Skeletal muscle cell (primary cell): ENCODE results near the gene SREBF2.
A peak's percentile ranks its signal among the peaks of the same experiment; 100 is the strongest.

Experiments used
- DNase-seq: peaks from one replicate; pipeline ENCODE4 v3.0.0-alpha.2; 2010; ENCODE audit warnings: low read depth
- H3K4me3 ChIP-seq: 2 replicates; pipeline ENCODE4 v1.5.1; 2011; ENCODE audit warnings: low read depth, mild to moderate bottlenecking, control low read depth, low read length, moderate library complexity

SREBF2 gene

DNA sequence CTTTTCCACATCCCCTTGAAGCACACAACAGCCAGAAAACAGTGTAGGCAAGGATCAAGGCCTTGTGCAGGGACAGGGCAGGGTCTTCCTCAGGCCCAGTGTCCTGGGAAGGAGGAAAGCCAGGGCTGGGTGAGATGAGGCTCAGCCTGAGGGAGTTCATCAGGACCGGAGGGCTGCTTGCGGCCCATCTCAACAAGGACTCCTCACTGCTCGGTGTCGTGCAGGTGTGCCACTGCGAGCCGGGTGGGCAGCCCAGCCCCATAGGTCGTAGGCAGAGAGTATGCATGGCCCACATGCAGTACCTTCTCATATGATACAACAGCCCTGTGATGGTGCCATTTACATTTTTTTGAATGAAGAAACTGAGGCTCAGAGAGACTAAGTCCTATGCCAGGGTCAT, 69.1 kb downstream of the SREBF2 start:
- no peak overlapping the region for H3K4me3 ChIP-seq
- no peak for DNase-seq

DNA sequence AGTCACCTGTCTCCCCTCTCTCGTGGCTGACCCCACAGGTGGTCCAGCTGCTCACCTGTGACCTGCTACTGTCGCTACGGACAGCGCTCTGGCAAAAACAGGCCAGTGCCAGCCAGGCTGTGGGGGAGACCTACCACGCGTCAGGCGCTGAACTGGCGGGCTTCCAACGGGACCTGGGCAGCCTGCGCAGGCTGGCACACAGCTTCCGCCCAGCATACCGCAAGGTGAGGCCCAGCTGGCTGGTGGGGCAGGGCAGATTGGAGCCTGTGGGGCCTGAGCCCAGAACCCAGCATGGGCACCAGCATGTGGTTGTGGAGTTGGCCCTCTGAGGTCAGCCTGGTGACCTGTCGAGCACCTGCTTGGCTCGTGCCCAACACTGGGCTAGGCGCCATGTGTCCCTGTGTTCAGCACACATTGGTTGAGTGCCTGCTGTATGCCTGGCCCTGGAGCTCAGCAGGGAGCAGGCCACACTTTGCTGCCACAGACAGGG, 70.1 kb downstream of the SREBF2 start:
- no peak for DNase-seq
- no peak overlapping the region for H3K4me3 ChIP-seq

DNA sequence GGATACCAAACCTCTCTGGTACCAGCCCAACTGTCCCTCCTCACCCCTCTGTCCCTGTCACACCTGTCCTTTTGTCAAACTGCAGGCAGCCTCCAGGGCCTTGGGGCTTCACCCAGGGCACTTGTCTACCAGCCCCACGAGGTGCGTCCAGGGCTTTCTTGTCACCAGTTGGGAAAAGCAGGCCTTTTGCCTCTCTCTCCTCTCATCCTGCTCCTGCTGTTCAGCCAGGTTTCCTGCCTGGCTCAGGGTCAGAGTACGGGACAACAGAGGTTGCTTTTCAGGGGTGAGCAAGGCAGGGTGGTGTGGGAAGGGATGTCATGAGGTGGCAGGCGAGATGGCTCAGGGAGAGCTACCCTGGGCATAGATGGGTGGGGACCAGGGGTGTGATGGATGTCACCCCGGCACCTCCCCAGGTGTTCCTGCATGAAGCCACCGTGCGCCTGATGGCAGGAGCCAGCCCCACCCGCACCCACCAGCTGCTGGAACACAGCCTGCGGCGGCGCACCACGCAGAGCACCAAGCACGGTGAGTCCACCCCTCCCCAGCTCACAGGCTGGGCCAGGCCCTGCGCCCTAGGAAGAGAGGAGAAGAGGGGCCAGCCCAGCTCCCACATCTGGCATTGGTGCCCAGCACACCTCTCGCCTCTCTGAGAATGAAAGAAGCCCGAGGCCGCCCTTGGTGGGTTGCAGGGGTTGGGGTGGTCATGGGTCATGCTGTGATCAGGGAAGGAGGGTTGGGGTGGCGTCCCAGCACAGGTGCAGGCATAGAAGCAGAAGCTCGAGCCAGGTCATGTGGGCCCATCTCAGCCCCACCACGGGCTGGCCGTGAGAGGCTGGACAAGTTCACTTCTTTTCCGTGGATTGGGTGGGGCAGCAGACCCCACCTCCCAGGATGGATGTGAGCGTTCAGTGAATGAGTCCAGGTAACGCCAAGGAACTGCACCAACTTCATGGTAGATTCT, 71.8 kb downstream of the SREBF2 start:
- H3K4me3 ChIP-seq = no peak overlapping the region
- DNase-seq = no peak

DNA sequence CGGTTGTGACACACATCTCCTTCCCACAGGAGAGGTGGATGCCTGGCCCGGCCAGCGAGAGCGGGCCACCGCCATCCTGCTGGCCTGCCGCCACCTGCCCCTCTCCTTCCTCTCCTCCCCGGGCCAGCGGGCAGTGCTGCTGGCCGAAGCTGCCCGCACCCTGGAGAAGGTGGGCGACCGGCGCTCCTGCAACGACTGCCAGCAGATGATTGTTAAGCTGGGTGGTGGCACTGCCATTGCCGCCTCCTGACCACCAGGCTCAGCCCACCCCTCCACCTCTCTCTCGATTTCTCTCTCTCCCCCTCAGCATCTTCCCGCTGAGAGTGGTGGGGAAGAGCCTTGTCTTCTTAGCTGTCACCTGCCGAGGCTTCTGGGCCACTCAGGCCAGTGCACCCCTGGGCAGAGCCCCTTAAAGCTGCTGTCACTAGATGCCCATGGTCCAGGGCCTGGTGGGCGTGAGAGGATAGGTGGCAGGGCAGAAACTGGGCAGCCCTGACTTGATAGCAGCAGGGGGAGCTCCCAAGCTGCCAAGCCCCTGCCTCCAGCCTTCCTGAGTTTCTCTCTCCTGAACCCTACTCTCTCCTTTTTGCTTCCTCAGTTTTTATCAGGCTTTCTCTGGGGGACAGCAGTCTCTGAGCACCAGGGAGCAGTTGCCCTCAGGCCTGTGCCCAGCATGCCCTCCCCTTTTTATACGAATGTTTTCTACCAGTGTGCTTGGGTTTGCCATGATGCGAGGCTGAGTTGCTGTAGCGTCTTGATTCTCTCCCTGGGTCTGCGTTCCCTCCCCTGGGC, 72.7 kb downstream of the SREBF2 start:
- no peak overlapping the region for H3K4me3 ChIP-seq
- DNase-seq = no peak

DNA sequence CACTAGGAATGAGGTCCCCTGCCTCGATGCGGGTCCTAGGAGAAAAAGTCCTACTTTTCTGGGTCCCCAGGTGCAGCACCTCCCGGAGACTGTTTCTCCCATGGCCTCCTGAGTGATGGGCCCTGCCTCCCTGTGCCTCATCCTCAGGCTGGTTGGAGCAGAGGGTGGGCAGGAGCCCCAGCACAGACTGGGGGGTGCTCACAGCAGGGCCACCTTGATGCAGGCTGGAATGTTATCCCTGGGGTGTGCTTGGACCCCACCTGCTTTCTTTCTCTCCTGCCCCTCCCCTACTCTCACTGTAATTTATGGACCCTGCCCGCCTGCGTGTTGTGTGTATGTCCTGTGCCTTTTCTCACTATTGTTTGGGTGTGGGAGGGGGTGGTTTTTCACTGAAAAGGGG, 73.9 kb downstream of the SREBF2 start:
- H3K4me3 ChIP-seq = no peak overlapping the region
- no peak for DNase-seq

DNA sequence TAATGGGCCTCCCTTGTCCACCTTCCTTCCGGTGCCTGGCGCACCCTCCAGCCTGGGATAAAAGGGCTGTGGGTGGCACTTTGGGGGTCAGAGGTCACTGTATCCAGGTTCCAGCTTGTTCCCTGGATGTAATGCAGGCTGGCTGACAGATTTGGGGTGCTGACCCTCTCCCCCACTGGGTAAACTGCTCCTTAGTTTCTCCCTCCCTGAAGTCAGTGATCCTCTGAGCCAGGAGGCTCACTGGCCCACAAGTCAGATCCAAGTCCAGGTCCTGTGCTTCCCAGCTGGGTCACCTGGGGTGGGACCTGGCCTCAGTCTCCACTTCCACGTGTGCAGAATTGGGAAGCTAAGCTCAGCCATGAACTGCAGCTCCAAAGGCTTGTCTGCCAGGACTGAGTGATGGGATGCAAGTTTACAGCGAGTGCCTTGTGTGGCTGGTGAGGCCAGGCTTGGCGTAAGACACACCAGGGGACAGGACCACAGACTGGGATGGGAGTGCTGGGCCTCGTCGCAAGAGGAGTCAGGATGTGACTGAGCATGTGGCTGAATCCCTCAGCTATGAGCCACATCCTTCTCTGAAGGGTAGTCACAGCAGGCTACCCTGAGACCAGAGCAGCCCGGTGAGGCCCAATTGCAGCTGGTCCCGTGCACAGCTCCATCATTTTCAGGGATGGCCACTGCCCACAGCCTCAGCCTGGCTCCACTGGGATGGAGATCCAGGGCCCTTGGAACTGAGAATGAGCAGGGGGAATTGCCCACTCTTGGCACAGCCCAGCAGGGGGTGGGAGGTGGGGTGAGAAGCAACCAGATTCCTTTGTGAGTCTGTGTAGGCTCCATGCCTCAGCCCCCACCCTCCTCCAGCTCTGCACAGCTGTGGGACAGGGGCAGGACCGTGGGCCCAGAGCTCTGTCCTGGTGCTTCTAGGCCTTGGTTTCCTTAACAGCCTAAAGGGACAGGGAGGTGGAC, 74.8 kb downstream of the SREBF2 start:
- DNase-seq = no peak
- H3K4me3 ChIP-seq = no peak overlapping the region

DNA sequence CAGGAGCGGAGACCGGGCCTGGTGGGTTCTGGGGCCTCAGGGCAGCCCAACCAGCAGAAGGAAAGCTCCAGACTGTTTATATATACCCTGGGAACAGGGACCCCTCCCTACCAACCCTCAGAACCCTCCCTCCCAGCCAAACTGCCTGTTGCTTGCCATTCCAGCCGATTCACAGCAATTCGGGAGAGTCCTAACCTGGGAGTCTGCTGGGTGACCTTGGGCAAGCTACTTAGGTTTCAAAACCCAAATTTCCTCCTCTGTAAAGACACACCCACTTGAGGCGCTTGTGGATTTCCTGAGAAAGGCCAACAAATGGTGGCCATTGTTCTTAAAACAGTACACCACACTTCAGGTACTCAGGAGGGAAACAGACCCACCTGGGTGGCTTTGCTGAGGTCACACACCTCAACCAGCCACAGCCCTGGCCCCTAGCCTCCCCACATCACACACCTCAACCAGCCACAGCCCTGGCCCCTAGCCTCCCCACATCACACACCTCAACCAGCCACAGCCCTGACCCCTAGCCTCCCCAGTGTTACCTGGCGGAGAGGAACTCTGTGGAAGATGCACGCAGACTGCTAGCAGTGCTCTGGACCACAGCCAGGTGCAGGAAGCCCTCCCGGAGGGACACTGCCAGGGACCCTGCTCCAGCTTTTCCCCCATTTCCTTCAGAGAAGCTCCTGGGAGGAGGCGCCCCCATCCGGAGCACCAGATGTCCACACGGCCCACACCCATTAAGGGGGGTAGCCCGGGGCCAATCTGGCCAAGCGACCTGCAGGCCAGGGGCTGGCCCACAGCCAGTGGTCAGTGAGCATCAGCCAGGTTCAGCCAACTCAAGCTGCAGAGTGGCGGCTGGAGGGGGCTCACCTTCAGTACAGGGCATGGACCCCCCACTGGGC, 75.8 kb downstream of the SREBF2 start:
- H3K4me3 ChIP-seq = no peak overlapping the region
- no peak for DNase-seq

DNA sequence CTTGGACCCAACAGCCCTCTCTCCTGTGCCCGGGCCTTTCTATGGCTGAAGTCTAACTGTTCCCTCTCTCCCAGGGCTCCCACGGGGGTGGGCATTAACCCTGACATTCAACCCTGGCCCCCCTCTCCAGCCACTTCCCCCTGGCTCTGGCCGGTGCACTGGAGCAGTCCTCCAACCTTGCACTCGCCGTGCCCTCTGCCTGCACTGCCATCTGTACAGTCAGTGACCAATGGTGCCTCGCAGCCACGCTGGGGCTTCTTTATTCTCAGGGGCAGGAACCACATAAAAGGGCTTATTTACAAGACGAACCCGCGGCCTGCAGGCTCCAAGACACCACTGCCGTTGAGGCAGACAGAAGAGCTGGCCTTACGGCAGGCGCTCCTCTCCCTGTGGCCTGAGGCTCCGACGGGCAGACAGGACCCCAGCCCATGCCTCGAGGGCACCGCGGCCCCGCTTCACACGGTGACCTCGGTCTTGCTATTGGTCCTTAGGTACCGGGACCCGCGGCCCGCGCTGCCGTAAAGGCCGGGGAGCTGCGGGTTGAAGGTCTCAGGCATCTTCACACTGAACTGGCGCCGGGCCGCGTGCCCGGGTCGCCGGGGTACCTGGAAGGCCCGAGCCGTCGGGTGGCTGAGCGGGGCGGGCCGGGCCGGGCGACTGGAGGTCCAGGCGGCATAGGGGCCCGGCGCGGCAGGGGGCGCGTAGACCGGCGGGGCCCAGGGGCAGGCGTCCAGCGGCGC, 76.6 kb downstream of the SREBF2 start:
- no peak overlapping the region for H3K4me3 ChIP-seq

DNA sequence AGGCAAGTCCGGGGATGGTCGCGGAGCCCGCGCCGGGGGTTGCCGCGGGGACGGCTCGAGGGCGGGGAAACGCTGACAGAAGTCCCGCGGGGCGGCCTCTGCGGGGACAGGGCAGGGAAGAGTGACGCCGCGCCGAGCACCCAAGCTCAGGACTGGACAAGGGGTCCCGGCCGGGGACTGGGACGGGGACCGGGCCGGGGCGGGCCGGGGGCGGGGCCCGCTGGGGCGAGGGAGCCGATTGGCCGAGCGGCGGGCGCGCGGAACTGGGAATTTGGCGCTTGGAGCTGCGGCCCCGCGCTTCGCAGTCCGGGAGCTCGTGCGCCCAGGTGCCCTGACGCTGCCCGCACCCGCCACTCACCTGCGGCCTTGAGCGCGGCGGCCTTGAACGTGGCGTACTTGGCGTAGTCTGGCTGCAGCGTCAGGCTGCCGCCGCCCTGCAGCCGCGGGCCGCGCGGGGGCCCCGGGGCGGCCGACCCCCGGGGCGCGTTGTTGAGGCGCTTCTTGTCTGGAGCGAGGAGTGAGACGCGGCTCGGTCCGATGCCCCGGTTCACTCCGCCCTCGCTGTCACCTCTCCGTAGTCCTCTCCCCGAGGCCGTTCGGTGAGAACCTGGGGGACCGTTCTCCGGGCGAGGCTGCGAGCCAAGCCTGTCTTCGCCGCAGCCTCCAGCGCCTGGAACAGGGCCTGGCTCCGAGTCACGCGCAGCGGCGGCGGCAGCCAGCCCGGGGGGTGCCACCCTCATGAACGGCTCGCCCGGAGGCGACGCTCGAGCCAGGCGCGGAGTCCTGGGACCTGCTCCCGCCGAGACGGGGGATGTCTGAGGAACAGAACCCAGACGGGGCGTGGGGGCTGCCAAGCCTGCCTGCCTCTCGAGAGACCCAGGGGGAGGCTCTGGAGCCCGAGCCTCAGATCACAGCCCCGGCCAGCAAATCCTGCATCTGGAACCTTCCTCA, 77.4 kb downstream of the SREBF2 start:
- no peak for DNase-seq
- peak overlapping the region; percentile 28 for H3K4me3 ChIP-seq

More for the DNA sequence above, 76.6 kb downstream of the SREBF2 start:
- DNase-seq = no peak

DNA sequence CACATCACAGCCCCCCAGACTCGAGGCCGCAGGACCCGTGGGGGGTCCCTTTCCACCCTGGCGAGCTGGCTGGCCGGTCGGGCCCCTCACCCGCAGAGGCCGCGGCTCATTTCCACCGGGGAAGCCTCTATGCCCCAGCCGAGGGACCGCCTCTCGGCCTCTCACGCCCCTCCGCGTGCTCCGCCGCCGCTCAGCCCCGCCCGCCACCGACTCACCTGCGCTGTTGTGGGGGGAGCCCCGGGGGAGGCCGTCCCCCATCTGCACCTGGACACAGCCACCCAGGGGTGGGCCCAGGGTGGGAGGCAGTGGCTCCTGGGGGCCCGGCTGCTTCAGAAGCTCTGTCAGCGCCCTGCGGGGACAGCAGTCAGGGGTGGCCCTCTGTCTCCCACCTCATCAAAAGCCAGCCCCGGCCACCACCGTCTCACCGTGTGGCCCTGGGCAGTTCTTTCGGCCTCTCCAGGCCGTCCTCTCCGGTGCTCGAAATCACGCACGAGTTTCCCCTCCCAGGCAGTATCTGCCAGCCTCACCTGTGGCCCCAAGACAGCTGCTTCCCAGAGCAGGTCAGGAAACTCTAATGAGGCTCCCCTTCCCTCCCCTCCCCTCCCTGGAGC, 78.2 kb downstream of the SREBF2 start:
- no peak for DNase-seq
- peak overlapping the region; percentile 28 for H3K4me3 ChIP-seq

DNA sequence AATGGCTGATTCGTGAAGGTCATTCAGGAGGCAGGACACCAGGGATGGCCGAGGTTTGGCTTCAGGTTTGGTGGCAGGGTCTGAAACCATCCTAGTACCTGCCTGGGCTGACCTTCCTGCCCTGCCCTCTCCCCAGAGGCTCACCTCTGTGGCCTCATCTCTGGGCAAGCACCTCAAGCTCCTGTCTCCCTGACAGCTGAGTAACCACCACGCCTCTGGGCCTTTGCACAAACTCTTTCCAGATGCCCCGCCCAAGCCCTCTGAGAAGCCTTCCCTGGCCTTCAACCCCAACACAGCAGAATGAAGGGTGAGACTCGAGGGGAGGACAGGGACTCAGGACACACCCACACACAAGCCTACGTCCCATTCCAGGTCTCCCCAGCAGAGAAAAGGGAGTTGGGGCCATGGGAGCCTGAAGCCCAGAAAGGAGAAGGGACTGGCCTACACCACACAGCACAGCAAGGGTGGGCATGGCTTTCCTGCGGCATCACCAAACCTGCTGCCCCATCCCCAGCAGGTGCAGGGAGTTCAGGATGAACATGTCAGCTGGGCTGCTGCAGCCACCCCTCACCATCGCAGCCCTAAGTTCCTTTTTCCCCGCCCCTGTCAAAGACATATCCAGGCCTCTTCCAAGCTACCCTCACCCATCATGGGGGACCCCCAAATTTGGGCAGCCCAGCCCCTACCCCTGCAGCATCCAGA, 79.6 kb downstream of the SREBF2 start:
- no peak overlapping the region for H3K4me3 ChIP-seq
- no peak for DNase-seq

DNA sequence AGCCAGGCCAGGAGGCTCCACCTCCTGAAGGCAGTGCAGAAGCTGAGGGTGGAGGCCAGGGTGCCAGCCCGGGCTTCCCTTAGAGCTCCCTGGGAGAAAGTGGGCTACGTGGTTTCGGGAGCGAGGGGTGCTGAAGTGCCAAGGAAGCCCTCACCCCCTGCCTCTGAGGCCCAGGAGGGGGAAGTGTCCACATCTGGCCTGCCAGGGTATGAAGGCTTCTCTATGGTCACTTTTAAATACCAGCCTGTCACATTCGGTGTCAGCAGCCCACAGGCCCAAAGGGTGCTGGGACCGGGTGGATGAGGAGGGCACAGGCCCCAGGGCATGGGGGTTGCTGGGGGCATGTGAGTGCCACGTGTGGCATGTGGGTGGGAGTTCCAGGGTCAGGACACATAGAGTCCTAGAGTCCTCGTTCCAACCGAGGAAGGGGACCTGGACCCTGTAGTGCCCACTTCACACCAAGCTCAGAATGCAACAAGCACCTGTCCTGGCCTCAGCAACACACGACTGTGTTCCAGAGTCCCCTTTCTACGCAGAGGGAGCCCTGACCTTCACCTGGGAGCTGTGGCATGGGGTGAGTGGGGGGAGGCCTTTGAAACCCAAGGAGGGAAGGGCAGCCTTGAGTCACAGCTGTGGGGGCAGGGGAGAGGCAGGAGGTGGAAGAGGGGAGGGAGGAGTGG, 80.3 kb downstream of the SREBF2 start:
- no peak overlapping the region for H3K4me3 ChIP-seq
- no peak for DNase-seq

DNA sequence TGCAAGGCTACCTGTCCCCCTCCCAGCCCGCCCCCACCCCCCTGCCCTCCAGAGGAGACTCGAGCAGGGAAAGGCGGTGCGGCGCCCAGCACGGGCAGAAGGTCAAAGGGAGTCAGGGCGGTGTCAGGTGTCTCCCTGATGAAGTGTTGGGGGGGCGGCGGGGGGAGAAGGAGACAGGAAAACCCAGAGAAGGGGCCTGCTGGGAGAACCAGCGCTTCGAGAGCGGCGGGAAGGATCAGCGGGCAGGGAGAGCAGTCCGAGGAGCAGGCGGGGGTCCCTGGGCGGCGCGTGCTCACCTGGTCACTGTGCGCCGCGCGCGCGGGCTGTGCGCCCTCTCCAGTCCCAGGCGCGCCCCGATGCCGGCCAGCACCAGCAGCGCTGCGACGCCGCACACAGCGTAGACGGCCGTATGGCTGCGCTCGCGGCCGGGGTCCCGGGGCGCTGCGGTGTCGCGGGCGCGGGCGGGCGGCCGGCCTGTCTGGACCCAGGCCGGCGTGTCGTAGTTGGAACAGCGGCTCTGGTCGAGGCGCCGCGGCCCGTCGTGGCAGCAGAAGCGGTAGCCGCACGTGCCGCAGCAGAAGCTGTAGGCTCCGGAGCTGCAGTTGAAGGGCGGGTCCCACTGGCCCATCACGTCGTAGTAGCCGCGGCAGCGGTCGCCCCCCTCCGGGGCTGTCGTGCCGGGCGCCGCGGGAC, 81.1 kb downstream of the SREBF2 start:
- H3K4me3 ChIP-seq = no peak overlapping the region

DNA sequence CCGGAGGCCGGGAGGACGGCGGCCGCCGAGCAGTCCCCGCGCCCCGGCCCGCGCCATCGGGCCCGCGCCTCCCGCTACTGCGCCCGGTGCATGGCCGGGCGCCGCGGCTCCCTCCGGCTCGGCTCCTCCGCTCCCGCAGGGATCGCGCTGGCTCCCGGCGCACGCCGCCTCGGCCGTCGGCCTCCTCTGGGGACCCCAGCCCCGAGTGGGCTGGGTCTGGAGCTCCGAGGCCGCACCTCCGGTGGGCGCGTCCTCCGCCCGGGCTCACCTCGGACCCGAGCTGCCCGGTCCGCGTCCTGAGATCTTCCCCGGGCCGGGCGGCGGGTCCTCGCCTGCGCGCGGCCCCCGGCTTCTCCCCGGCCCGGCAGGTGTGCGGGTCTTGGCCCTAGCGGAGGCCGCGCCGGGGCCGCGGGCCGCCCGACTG, 81.7 kb downstream of the SREBF2 start:
- peak overlapping the region; percentile 7 for H3K4me3 ChIP-seq
- DNase-seq = no peak

More for the DNA sequence above, 81.1 kb downstream of the SREBF2 start:
- no peak for DNase-seq
